DMS 273 (cell line): ENCODE results near the gene ZNF205.
A peak's percentile ranks its signal among the peaks of the same experiment; 100 is the strongest.

Experiments
- DNase-seq: peaks from one replicate; lab custom pipeline; 2025; ENCODE audit not compliant: unreplicated experiment; lab: John Stamatoyannopoulos, UW

Gene ZNF205

DNA sequence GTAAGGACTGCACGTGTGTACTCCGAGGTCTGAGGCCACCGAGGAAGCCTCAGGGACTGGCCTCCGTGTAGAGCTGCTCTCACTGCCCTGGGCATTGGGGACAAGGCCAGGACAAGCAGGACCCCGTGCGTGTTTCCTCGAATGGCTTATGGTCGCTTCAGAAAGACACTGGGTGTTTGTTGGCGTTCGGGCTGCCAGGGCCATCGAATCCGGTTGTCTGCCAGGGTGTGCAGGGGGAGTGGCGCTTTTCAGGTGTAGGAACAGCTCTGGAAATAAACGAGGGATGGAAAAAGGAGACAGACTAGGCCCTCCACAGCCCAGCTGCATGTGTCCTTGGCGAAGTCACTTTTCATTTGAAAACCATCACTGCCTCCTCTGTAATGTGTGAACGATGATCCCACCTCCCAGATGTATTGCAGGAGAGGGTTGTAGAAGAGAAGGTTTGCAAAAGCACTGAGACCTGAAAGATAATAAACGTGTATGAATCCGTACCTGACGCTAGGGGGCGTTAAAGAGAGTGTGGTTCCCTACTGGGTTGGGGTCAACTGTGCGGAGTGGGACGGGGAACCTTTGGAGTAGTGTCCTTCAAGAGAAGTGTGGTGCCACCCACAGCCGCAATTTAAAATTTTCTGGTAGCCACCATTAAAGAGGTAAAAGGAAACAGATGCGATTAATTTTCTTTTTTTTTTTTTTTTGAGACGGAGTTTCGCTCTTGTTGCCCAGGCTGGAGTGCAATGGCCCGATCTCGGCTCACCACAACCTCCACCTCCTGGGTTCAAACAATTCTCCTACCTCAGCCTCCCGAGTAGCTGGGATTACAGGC is 11.2 kb upstream of the ZNF205 start:
- peak; percentile 78 for DNase-seq

DNA sequence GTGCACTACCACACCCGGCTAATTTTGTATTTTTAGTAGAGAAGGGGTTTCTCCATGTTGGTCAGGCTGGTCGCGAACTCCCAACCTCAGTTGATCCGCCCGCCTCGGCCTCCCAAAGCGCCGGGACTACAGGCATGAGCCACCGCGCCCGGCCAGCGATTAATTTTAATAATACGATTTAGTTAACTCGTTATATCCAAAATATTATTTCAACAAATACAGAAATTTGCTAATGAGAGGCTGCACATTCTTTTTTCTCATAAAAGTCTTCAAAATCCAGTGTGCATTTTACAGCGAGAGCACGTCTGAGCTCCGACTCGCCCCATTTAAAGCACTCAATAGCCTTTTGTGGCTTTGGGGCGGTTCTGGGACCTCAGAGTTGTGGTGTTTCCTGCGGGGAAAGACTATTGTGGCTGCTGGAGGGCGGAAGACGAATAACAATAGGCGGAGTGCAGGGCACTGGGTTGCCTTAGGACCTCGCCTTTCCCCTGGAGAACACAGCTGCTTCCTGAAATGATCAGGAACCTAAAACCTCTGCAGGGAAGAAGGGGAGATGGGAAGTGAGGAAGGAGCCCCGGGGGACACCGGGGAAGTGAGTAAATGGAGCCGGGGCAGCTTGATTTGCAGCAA is 10.4 kb upstream of the ZNF205 start:
- DNase-seq, result no peak

DNA sequence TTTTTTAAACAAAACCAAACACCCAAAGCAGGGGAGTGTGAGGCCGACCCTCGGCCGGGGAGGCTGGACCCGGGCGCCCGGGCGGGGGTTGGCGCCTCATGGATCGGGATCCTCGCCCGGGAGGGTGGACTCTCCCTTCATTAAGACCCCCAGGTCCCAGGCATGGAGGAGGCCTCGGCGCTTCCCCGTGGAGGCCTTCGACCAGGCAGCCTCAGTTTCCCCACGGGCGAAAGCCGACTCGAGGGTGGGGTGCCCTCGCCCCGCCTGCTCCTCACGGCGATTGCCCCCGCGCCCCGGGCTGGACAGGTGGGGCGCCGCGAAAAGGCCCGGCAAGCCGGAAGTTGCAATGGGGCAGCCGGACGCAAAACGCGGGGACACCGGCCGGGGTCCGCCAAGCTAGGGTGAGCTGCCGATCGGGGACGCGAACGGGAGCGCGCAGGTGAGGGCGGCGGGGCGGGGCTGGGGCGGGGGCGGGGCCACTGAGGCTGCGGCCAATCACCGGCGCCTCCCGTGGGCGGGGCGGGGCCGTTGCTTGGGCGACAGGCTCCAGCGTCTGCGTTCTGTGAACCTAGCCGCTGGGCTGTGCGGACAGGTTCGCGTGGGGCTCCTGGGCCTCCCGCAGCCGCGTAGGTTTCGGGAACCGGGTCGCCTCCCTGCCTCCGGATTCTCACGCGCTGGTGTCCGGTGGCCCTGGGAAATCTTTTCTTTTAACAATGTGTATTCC is 6.0 kb upstream of the ZNF205 start:
- peak; percentile 98 for DNase-seq

DNA sequence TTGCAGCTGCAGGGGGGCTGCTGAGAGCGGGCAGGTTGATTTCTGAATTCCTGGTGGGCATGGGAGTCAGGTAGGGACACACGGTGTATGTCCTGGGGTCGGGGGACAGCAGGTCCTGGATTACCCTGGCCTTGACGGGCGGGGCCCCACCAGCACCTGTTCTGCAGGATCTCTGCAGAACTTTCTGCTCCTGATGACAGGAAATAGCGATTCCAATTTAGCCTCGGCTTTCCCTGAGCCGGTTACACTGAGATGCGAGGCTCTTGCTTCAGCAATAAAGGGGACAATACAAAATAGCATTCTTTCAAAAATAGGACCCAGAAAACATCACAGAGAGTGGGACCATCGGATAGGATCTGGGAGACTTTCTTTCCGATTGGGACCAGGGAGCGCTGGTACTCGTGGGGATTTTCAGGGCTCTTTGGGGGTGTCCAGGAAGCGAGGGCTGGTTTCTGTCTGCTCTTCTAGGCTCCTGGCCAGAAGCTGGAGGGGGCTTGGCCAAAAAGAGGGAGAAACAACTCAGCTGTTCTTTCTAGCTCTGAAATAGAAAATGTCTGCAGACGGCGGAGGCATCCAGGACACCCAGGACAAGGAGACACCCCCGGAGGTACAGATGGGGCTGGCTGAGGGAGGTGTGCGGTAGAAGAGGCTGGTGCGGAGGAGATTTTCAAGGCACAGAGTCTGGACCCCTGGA is 642 bp downstream of the ZNF205 start:
- DNase-seq, result peak; percentile 42

DNA sequence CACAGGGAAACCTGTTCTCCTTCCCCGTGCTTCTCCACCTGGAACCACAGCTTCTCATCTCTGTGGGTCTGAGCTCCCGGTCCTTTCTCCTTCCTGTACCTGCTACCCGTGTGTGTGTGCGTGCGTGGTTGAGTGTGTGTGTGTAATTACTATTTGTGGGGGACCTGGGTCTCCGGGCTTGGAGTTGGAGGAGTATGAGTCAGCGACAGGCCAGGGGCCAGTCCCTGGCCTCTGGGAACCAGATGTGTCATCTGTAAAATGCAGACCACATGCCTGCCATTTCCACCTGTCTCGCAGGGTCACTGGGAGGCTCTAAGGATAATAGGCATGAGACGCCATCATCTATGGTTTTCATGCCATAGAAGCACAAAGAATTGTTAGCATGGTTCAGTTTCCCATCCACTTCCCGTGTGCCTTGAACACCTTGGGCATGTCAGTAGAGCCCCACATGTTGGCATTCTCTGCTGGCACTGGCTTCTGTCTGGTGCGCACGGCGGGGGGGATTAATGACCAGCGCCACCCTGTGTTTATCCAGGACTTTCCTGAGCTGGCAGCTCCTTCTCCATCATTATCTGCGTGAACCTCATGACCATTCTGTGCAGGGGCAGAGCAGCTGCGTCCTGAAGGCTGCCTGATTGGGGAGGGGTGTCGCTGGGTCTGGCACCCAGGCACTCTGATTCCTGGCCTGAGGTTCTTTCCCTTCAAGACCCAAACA is 1.5 kb downstream of the ZNF205 start:
- no peak for DNase-seq

DNA sequence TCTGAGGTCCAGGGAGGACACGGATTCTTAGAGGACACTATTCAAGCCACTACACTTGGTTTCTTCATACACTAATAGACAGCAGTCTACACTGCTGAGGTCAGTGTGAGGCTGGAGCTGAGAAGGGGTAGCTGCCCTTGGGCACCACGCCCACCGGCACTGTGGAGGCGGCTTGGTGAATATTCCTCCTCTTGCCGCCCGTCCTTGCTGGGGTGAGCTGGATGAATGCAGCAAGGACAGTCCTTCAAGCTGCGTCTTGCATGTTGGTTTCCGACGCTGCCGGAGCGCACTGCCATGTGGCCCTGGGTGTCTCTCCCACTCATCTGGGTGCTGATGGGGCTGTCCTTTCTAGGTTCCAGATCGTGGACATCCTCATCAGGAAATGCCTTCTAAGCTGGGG is 2.6 kb downstream of the ZNF205 start:
- no peak for DNase-seq

DNA sequence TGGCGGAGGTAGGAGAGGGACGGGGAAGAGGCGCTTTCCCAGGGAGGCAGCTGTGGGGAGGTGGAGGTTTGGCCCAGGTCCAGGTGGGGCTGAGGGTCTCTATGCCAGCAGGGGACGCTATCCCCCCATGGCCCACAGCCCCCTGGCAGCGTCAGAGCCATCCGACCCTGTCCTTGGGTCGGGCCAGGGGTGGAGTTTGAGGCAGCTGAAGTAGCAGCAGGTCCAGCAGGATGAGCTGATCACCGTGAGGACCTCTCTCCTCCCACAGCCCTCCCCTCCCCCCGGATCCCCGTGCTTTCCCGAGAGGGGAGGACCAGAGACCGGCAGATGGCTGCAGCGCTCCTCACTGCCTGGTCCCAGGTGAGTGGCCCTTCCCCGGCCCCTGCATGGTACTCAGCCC is 3.2 kb downstream of the ZNF205 start:
- DNase-seq, result peak; percentile 57

DNA sequence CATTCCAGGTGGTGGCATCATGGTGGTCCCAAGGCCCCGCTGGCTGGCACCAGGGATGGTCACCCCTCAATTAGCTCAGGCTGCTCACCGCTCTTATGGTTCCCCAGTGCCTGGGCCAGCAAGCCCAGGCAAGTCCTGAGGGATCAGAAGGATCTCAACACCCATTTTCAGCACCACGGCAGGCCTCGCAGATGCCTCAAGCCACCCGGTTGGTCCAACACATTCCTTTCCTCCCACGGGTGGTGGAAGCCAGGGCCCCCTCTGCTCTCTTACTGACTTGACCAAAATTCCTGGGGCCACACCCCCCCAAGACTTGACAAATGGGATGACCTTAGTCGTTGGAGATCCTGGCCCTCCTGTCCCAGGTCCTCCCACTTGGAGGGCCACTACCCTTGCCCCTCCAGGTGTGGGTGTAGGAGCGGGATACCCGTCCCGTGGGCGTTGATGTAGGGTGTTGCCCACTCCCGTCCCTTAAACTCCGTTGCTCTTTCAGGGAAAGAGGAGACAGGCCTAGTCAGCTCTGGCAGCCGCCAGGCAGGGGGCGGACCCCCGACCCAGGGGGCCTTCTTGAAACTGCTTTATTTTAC is 5.9 kb downstream of the ZNF205 start:
- no peak for DNase-seq

DNA sequence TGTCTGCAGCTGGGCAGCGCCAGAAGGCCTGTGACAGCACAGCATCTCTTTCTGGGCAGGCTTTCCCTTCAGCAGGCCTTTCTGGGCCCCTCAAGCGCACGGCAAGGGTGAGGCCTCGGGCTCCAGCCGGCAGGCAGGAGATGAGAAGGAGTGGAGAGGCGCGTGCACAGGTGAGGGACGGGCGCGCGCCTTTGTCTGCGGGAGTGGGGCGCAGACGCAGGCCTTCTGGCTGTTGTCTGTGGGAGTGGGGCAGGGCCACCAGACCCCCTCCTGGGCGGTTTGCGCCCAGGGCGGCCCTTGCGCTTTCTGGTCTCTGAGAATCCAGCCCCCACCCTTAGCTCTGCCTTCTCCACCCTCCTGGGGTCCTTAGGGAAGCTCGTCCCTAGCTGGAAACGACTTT is 6.5 kb downstream of the ZNF205 start:
- no peak for DNase-seq

DNA sequence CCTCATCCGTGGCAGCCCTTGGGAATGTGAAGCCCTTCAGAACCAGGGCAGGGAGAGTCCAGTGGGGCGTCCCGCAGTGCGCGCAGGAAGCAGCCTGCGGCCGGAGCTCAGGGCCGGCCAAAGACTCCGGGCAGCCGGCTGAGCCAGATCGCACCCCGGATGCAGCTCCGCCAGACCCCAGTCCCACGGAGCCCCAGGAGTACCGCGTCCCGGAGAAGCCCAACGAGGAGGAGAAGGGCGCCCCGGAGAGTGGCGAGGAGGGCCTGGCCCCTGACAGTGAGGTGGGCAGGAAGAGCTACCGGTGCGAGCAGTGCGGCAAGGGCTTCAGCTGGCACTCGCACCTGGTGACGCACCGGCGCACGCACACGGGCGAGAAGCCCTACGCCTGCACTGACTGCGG is 6.9 kb downstream of the ZNF205 start:
- no peak for DNase-seq

DNA sequence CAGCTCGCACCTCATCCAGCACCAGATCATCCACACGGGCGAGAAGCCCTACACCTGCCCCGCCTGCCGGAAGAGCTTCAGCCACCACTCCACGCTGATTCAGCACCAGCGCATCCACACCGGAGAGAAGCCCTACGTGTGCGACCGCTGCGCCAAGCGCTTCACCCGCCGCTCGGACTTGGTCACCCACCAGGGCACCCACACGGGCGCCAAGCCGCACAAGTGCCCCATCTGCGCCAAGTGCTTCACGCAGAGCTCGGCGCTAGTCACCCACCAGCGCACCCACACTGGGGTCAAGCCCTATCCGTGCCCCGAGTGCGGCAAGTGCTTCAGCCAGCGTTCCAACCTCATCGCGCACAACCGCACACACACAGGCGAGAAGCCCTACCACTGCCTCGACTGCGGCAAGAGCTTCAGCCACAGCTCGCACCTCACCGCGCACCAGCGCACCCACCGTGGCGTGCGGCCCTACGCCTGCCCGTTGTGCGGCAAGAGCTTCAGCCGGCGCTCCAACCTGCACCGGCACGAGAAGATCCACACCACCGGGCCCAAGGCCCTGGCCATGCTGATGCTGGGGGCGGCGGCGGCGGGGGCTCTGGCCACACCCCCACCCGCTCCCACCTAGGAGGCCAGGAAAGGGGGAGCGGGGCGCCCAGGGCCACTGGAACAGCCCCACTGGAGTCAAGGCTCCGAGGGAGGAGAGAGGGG is 7.5 kb downstream of the ZNF205 start:
- no peak for DNase-seq

DNA sequence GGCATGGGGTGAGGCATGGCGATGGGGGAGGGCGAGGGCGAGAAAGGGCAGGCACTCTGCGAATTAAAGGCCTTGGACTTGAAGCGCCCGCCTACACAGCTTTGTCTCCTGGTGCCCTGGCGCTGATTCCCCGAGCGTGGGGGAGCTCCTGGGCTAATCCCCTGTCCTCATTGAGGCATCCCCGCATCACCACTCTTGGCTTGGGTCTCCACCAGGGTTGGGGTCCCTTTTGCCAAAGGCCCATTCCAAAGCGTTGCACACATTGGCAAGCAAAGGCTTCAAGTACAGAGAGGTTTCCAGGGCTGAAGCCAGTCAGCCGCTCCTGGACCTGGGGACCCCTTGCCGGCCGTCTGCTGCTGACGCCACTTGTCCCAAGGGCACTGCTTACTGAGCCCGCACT is 8.0 kb downstream of the ZNF205 start:
- no peak for DNase-seq

DNA sequence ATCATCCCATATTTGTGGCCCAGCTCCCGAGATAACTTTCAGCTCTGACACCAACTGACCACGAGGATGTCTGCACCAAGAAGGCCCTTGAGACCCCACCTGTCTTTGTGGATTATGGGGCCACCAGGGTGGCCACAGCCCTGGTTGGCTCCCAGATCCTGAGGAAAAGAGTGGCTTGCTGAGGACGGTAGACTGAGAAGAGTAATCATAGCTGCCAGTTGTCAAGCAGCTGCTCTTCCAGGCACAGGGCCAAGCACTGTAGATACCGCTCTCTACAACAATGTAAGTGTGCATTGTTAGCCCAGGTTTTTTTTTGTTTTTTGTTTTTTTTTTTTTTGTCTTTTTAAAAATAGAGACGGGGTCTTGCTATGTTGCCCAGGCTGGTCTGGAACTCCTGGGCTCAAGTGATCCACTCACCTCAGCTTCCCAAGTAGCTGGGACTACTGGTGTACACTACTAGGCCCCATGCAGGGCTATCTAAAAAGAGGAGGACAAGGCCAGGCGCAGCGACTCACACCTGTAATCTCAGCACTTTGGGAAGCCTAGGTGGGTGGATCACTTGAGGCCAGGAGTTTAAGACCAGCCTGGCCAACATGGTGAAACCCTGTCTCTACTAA is 9.6 kb downstream of the ZNF205 start:
- peak; percentile 74 for DNase-seq

DNA sequence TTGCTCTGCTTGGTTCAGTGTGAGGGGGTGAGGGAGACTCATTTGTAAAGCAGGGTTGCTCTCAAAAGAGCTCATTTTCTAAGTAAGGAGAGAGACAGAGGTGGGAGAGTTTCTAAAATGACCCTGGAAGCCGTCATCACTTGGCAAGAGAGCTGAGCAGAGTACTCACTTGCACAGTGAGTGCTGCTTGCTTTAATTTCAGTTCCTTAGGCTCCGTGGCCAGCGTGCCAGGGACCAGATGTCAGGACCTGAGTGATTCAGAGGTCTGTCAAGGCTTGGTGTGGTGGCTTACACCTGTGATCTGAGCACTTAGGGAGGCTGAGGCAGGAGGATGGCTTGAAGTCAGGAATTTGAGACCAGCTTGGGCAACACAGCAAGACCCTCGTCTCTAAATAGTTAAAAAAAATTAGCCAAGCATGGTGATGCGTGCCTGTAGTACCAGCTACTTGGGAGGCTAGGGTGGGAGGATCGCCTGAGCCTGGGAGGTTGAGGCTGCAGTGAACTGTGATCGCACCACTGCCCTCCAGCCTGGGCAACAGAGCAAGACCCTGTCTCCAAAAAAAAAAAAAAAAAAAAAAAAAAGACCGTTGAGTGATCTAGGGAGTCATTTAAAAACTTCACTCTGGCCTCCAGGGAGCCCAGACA is 10.7 kb downstream of the ZNF205 start:
- DNase-seq, result peak; percentile 54

DNA sequence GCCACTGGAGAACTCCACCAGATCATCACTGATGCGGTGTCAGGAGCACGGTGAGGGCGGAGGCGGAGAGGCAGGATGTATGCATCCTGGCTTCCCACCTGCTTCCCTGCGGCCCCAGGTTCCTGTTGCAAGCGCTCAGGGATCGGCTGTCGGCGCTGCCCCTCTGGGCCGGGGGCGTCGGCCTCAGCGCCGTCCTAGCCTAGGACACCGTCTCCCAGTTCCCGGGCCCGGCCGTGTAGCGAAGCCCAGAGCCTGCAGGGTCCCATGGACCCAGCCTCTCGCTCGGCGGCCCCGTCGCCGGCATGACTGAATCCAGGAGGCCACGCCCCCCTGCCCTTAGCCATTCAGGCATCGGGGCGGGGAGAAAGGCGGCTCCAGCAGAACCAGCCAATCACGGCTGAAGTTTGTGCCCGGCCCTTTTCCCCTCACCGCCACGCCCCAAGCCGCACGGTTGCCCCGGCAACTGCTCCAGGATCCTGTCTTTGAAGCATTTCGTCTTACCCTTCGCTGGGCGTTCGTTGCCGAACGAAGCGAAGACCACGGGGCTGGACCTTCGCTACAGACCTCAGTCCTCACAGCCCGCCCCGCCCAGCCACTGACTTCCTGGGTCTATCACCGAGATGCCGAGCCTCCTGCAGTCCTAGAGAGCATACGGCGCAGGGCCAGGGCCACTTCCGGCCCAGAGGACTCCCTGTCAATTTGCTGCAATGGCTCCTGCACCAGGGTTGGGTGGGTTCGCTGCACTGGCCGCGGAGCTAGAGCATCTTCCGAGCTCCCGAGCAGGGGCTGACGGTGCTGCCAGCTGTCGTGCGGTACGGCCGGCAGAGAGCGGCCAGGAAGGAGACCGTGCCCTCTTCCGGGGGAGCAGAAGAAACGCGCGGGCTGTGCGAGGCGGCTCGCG is 11.8 kb downstream of the ZNF205 start:
- DNase-seq, result peak; percentile 98

DNA sequence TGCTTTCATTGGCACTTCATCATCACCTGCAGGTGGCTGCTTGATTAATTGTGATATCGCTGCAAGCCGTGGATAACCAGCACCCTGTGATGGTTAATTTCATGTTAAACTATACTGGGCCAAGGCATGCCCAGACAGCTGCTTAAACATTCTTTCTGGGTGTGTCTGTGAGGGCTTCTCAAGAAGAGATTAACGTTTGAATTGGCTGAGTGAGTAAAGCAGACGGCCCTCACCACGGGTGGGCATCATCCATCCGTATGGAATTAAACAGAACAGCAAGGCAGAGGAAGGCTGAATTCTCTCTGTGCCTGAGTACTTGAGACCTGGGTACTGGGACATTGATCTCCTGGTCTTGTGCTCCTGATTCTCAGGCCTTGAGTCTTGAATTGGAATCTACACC is 15.4 kb downstream of the ZNF205 start:
- peak; percentile 94 for DNase-seq

DNA sequence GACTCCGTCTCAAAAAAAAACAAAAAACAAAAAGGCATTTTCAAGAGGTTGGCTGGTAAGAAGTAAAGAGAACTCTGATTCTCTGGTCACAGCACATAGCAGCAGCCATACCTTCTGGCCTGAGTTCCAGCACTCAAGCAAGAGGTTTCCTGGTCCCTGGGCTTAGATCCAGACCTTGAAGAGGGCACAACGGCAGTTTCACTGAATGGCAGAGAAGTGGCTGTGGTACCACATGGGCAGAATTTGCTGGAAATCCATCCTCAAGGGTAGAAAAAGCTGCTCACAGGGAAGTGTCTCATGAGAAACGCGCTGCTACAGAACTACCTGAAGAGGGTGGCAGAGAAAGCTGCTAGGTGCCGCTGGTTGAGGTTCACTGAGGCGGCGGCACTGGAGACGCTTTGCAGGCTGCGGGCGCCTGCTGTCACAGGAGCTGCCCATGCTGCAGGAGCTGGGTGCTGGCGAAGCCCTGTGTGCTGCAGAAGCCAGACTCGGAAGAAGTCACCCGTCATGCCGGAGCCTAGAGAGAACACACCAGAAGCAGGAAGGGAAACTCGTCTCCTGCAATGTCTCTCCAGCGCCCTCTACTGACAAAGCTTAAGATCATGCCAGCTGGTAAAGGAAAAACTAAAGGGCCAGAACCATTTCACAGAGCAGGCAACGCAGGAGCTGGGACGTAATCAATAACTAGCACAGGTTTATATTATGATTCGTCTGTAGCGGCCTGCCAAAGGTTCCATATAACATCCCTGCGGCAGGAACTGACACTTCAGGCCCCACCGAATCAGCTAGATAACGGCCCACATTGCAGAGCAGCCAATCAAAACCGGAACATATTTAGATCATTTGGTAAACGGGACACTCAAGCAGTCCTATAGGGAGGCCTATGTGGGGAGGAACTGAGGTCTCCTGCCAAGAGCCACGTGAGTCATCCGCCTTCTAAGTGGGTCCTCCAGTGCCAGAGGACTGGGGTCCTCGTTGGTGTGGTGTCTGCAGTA is 17.0 kb downstream of the ZNF205 start:
- peak; percentile 90 for DNase-seq
